Bronchial smooth muscle cell (primary cell): Measurements from ENCODE around the gene RP9. TPM values are rescaled to one million over a fixed set of nuclear protein-coding genes. Genes with fewer than 3 reads are reported as not detected.

ENCODE experiments used
- total RNA-seq: library from RNA; depleted of rRNA; stranded (reverse); fragments of >200 nt; gene quantifications from 2 replicates; pipeline ENCODE4 v1.2.1, GENCODE V29; 2014

The RP9 gene
- 9.4 and 11.0 TPM in 2 replicates for total RNA-seq

GRCh38 chr7:33109005-33109757, at the start of gene RP9:
Gene RP9, minus strand, starts transcription at chr7:33109404. Its CDS starts 32 bp downstream, at chr7:33109372.

GRCh38 chr7:33128990-33129805, 20.0 kb upstream of the RP9 start, which contains the start of gene BBS9:
Gene BBS9, plus strand, starts transcription at chr7:33129564. Its CDS starts 16,689 bp downstream, at chr7:33146253.

GRCh38 chr7:33062023-33062781, 47.0 kb downstream of the RP9 start, which contains the start of gene NT5C3A:
Gene NT5C3A, minus strand, starts transcription at chr7:33062776. Its CDS starts 71 bp downstream, at chr7:33062705.

Other genes with a start within 250 kb of the RP9 start
- 23.2 and 30.6 TPM in 2 replicates for gene KBTBD2, start 217.6 kb downstream of the RP9 start, total RNA-seq
- 428 and 556 TPM in 2 replicates for gene FKBP9, start 152.0 kb downstream of the RP9 start, total RNA-seq
- 11.3 and 19.4 TPM in 2 replicates for gene NT5C3A, start 46.6 kb downstream of the RP9 start, total RNA-seq
- 22.8 and 27.1 TPM in 2 replicates for gene BBS9, start 20.2 kb upstream of the RP9 start, total RNA-seq